Activated CD8-positive, alpha-beta T cell treated with anti-CD3 and anti-CD28 coated beads for 36 hours (primary cell): ENCODE measurements around the gene JAGN1. TPM values are rescaled to one million over a fixed set of nuclear protein-coding genes. Genes with fewer than 3 reads are reported as not detected.
A peak's percentile ranks its signal among the peaks of the same experiment; 100 is the strongest.

Experiments
- ATAC-seq: fragments of 200-7000 bp; cut with Tn5 transposase; one replicate; pipeline ENCODE4 v1.10.0; 2021; ENCODE audit warnings: mild to moderate bottlenecking, moderate library complexity
- CTCF ChIA-PET: fragments of 350-600 bp; sonication (Branson Sonifier 250); formaldehyde crosslinking; loops from one replicate; lab custom pipeline; 2021; ENCODE audit warnings: antibody characterized with exemption; lab: Charles Lee
- POLR2A ChIA-PET: fragments of 350-600 bp; sonication (Branson Sonifier 250); formaldehyde crosslinking; loops from one replicate; lab custom pipeline; 2021; ENCODE audit warnings: antibody characterized with exemption; lab: Charles Lee
- DNase-seq: peaks from one replicate; pipeline ENCODE4 v3.0.0-alpha.2; 2020
- H3K27ac Mint-ChIP-seq: one replicate; pipeline ENCODE4 v1.8.0; 2021; ENCODE audit warnings: mild to moderate bottlenecking, mixed read lengths
- H3K27me3 Mint-ChIP-seq: one replicate; pipeline ENCODE4 v1.8.0; 2021; ENCODE audit warnings: mixed read lengths
- H3K36me3 Mint-ChIP-seq: one replicate; pipeline ENCODE4 v1.8.0; 2021; ENCODE audit warnings: low read depth, mixed read lengths
- H3K4me1 Mint-ChIP-seq: one replicate; pipeline ENCODE4 v1.8.0; 2021; ENCODE audit warnings: low read depth, mixed read lengths
- H3K4me3 Mint-ChIP-seq: one replicate; pipeline ENCODE4 v1.8.0; 2021; ENCODE audit warnings: mild to moderate bottlenecking, moderate library complexity, mixed read lengths
- H3K9me3 Mint-ChIP-seq: one replicate; pipeline ENCODE4 v1.8.0; 2021; ENCODE audit warnings: mixed read lengths
- CTCF ChIP-seq: fragments of 200-600 bp; IDR thresholded peaks from one replicate; pipeline ENCODE4 v1.8.0; 2022; ENCODE audit warnings: antibody characterized with exemption, mild to moderate bottlenecking
- intact Hi-C: fragments of 100-400 bp; cut with micrococcal nuclease; formaldehyde crosslinking; loops from one replicate; pipeline ENCODE4 v1.10.0; 2022
- total RNA-seq, 2 experiments: library from RNA; stranded (reverse); gene quantifications; one replicate each; pipeline ENCODE4 v1.2.3, GENCODE V29; 2021

Gene JAGN1
- total RNA-seq, 2 experiments from 2014 or later, result 29.7 to 30.3 TPM

GRCh38 chr3:9855594-9855993 is 34.8 kb upstream of the JAGN1 start:
- no peak for DNase-seq
- H3K27ac Mint-ChIP-seq, result no peak overlapping the region
- intact Hi-C loops, result no loop called here
- CTCF ChIA-PET, result interaction anchor here (0.9 kb wide), 1 partner anchor 353 kb away, joined by 3 read pairs; no protein-coding TSS in a partner anchor
- POLR2A ChIA-PET, result no interaction called here
- H3K36me3 Mint-ChIP-seq, result no peaks in the 10 kb centered on the region
- H3K4me1 Mint-ChIP-seq, result no peaks in the 10 kb centered on the region
- no peaks in the 10 kb centered on the region for H3K9me3 Mint-ChIP-seq
- H3K27me3 Mint-ChIP-seq, result no peaks in the 10 kb centered on the region
- ATAC-seq, result no peak
- no peak for TF ChIP-seq CTCF
- H3K4me3 Mint-ChIP-seq, result no peak overlapping the region

- no peak overlapping the region for H3K27ac Mint-ChIP-seq
- intact Hi-C loops, result no loop called here
- H3K4me3 Mint-ChIP-seq, result no peak overlapping the region
- ATAC-seq (no peak), DNase-seq (no peak)
- TF ChIP-seq CTCF, result no peak
- POLR2A ChIA-PET, result no interaction called here
- H3K4me1 Mint-ChIP-seq, result no peaks in the 10 kb centered on the region
- H3K9me3 Mint-ChIP-seq, result no peaks in the 10 kb centered on the region
- no peaks in the 10 kb centered on the region for H3K36me3 Mint-ChIP-seq
- peaks cover 7% of the 10 kb centered on the region for H3K27me3 Mint-ChIP-seq
- CTCF ChIA-PET, result no interaction called here
Observed at GRCh38 chr3:9859530-9860025, 30.8 kb upstream of the JAGN1 start.

GRCh38 chr3:9861201-9861600 is 29.2 kb upstream of the JAGN1 start:
- TF ChIP-seq CTCF, result no peak
- CTCF ChIA-PET, result no interaction called here
- H3K9me3 Mint-ChIP-seq, result no peaks in the 10 kb centered on the region
- H3K27me3 Mint-ChIP-seq, result peaks cover 7% of the 10 kb centered on the region
- POLR2A ChIA-PET, result no interaction called here
- H3K27ac Mint-ChIP-seq, result no peak overlapping the region
- intact Hi-C loops, result no loop called here
- ATAC-seq, result no peak
- DNase-seq, result no peak
- no peaks in the 10 kb centered on the region for H3K36me3 Mint-ChIP-seq
- H3K4me3 Mint-ChIP-seq, result no peak overlapping the region
- no peaks in the 10 kb centered on the region for H3K4me1 Mint-ChIP-seq

GRCh38 chr3:9861626-9862130 is 28.7 kb upstream of the JAGN1 start:
- Mint-ChIP-seq H3K27me3 (peaks cover 7% of the 10 kb centered on the region), H3K4me3 (no peak overlapping the region), H3K9me3 (no peaks in the 10 kb centered on the region), H3K4me1 (no peaks in the 10 kb centered on the region), H3K27ac (no peak overlapping the region), H3K36me3 (no peaks in the 10 kb centered on the region)
- ATAC-seq, result no peak
- ChIA-PET CTCF (no interaction called here), POLR2A (no interaction called here)
- no peak for TF ChIP-seq CTCF
- intact Hi-C loops, result no loop called here
- DNase-seq, result no peak

- Mint-ChIP-seq H3K4me3 (no peak overlapping the region), H3K4me1 (no peaks in the 10 kb centered on the region), H3K9me3 (no peaks in the 10 kb centered on the region), H3K36me3 (no peaks in the 10 kb centered on the region), H3K27me3 (peaks cover 7% of the 10 kb centered on the region), H3K27ac (no peak overlapping the region)
- intact Hi-C loops, result no loop called here
- TF ChIP-seq CTCF, result peak; percentile 39
- DNase-seq, result peak; percentile 46
- ChIA-PET CTCF (no interaction called here), POLR2A (no interaction called here)
- peak; percentile 90 for ATAC-seq
Observed at GRCh38 chr3:9862391-9863057, 27.9 kb upstream of the JAGN1 start.
